Kidney (tissue), 14 donors: ENCODE data around the gene MUC5AC. TPM values are rescaled to one million over a fixed set of nuclear protein-coding genes. Genes with fewer than 3 reads are reported as not detected.
A peak's percentile ranks its signal among the peaks of the same experiment; 100 is the strongest.
"Not testable (repeated sequence)": the region's sequence is repeated elsewhere in the genome, so short reads cannot be mapped to it uniquely, and the experiment has no call there.

Source experiments
- DNase-seq, 5 donors: peaks; one replicate each; pipeline ENCODE4 v3.0.0-alpha.2; 2013 to 2020
- FAIRE-seq: peaks from 2 replicates; lab custom pipeline; 2012; peaks lifted over from hg19 to GRCh38; lab: Jason Lieb, UNC
- H3K27ac ChIP-seq, 2 donors: one replicate each; pipeline ENCODE4 v1.7.0; 2013; ENCODE audit warnings: low read depth in 2 of 2, low read length in 2 of 2, inconsistent platforms in 1 of 2
- H3K27me3 ChIP-seq: one replicate; pipeline ENCODE4 v1.7.1; 2013; ENCODE audit warnings: low read length, inconsistent platforms; ENCODE audit not compliant: control insufficient read depth, insufficient read depth
- H3K36me3 ChIP-seq, 3 donors: one replicate each; pipeline versions ENCODE4 v1.7.0 to v1.7.1; 2013; ENCODE audit warnings: low read length in 3 of 3, control low read depth in 1 of 3, inconsistent platforms in 1 of 3; ENCODE audit not compliant: insufficient read depth in 3 of 3, control insufficient read depth in 2 of 3
- H3K4me1 ChIP-seq, 3 donors: one replicate each; pipeline versions ENCODE4 v1.7.0 to v1.7.1; 2013; ENCODE audit warnings: low read length in 3 of 3, inconsistent platforms in 1 of 3, low read depth in 1 of 3; ENCODE audit not compliant: control insufficient read depth in 2 of 3, insufficient read depth in 2 of 3
- H3K4me3 ChIP-seq, 3 donors: one replicate each; pipeline versions ENCODE4 v1.7.0 to v1.8.1; 2013; ENCODE audit warnings: low read length in 3 of 3, control low read depth in 1 of 3, inconsistent platforms in 1 of 3
- H3K9ac ChIP-seq, 3 donors: one replicate each; pipeline versions ENCODE4 v1.7.0 to v1.7.1; 2013; ENCODE audit warnings: low read length in 3 of 3, control low read depth in 1 of 3, inconsistent platforms in 1 of 3
- H3K9me3 ChIP-seq, 3 donors: one replicate each; pipeline versions ENCODE4 v1.7.0 to v1.7.1; 2013; ENCODE audit warnings: low read length in 3 of 3, control low read depth in 1 of 3, inconsistent platforms in 1 of 3; ENCODE audit not compliant: control insufficient read depth in 2 of 3, insufficient read depth in 1 of 3
- CTCF ChIP-seq: IDR thresholded peaks from 3 replicates; pipeline ENCODE4 v1.5.1; 2012; ENCODE audit warnings: mild to moderate bottlenecking, moderate library complexity, borderline replicate concordance; ENCODE audit not compliant: insufficient read depth; ENCODE audit errors: extremely low read depth
- intact Hi-C: fragments of 100-400 bp; cut with DNase I; formaldehyde crosslinking; loops from one replicate; pipeline ENCODE4 v1.11.1; 2022
- polyA plus RNA-seq: library from polyadenylated mRNA; stranded (reverse); fragments of 350-450 nt; fragmentation: Illumina TruSeq; extraction: RNeasy Lipid Tissue Mini Kit (QIAGEN cat#74804); gene quantifications from one replicate; pipeline ENCODE4 v1.2.3, GENCODE V29; 2014; ENCODE audit warnings: low read depth, low replicate concordance; ENCODE audit not compliant: insufficient read depth
- total RNA-seq: library from RNA; stranded (reverse); fragmentation: NEBNext Ultra II Directional; extraction: Animal tissue kit (Norgen Biotek cat#: 25700); gene quantifications from one replicate; pipeline ENCODE4 v1.2.1, GENCODE V29; 2021
- donor health status: control.
- donor health status: control.
- donor health status: control.
- donor health status: control.
- donor health status: control.
- donor health status: DM: yes; HTN: yes; CAD: no.
- donor health status: Normal renal cell carcinoma (clear cell type).

The MUC5AC gene
- total and polyA plus RNA-seq, 2 donors from 2014 or later: 0.03 TPM; not detected in 1

DNA sequence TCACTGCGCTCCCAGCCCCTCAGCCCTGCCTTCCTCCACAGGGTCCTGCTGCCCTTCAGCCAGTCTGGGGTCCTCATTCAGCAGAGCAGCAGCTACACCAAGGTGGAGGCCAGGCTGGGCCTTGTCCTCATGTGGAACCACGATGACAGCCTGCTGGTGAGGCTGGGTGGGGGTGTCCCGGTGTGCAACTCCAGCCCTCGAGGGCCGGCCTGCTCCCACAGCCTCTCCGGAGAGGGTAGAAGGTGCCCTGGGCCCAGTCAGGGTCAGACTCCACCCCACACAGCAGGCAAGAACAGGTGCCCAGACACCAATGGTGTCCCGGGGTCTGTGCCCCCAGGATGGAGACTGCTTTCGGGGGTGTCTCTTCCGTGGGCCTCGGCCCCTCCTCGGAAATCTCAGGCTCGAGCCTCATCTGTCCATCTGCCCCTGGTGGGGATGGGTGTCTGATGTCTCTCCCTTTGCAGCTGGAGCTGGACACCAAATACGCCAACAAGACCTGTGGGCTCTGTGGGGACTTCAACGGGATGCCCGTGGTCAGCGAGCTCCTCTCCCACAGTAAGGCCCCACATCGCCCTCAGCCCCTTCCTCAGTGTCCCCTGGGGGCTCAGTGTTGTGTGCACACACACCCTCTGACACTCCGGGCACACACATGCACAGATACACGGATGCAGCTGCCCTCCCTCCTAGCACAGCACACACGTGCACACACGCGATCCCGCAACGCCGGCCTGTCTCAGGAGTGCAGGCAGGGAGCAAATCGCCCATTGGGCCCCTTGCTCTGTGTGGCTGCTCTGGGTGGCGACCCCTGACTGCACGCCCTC is 4.9 kb downstream of the MUC5AC start:
- FAIRE-seq: no peak
- intact Hi-C loops: no loop called here

DNA sequence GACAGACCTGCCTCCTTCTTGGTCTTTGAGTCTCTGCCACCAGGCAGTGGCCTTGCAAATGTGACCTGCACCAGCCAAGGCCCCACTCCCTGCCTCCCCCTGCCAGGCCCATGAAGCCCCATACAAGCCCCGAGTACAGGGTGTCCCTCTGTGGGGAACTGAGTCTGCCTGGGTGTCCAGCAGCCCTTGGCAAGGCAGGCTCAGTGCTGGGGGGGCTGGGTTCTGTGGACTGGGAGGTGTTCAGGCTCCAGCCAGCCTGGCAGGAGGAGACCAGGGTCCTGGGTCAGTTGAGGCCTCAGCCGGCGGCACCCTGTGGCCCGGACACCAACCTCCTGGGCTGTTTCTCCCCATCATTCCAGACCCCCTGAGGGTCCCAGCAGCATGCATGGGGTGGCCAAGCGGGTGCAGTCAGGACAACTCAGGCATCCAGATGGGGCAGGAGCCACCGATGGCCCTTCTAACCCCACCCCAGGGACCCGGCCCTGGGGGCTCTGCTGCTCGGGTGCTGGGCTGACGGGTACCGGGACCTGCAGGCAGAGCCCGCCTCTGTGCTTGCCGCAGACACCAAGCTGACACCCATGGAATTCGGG is 5.7 kb downstream of the MUC5AC start:
- Histone ChIP-seq H3K4me3 (no peak overlapping the region), H3K27me3 (no peaks in the 10 kb centered on the region), H3K36me3 (no peaks in the 10 kb centered on the region), H3K9ac (no peak overlapping the region), H3K9me3 (no peaks in the 10 kb centered on the region), H3K27ac (no peak overlapping the region), H3K4me1 (no peaks in the 10 kb centered on the region)
- TF ChIP-seq CTCF: no peak
- DNase-seq (peak in 2 of 5 donors; percentile 24 to 54), FAIRE-seq (no peak)
- intact Hi-C loops: no loop called here

More for the DNA sequence above, 4.9 kb downstream of the MUC5AC start:
- peak in 2 of 5 donors; percentile 22 to 65 for DNase-seq
- no peak for TF ChIP-seq CTCF
- Histone ChIP-seq H3K27me3 (no peaks in the 10 kb centered on the region), H3K9me3 (no peaks in the 10 kb centered on the region), H3K9ac (no peak overlapping the region), H3K27ac (no peak overlapping the region), H3K36me3 (no peaks in the 10 kb centered on the region), H3K4me3 (no peak overlapping the region), H3K4me1 (no peaks in the 10 kb centered on the region)

- peak in 2 of 5 donors; percentile 31 to 62 for DNase-seq
Measured at GRCh38 chr11:1163911-1164735, 6.4 kb downstream of the MUC5AC start.

DNA sequence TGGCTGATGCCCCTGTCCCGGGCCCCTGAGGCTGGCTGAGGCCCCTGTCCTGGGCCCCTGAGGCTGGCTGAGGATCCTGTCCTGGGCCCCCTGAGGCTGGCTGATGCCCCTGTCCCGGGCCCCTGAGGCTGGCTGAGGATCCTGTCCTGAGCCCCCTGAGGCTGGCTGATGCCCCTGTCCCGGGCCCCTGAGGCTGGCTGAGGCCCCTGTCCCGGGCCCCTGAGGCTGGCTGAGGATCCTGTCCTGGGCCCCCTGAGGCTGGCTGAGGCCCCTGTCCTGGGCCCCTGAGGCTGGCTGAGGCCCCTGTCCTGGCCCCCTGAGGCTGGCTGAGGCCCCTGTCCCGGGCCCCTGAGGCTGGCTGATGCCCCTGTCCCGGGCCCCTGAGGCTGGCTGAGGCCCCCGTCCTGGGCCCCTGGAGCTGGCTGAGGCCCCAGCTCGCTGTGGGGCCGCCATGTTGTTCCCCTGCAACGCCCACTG is 7.1 kb downstream of the MUC5AC start:
- H3K9me3 ChIP-seq, H3K27me3 ChIP-seq, H3K4me3 ChIP-seq, H3K9ac ChIP-seq, FAIRE-seq, H3K36me3 ChIP-seq, H3K4me1 ChIP-seq, H3K27ac ChIP-seq, intact Hi-C loops: not testable (repeated sequence)
- peak in 2 of 5 donors; percentile 8 to 13 for DNase-seq

More at GRCh38 chr11:1163911-1164735, 6.4 kb downstream of the MUC5AC start:
- no peak for TF ChIP-seq CTCF
- FAIRE-seq: no peak
- Histone ChIP-seq H3K36me3 (no peaks in the 10 kb centered on the region), H3K27ac (no peak overlapping the region), H3K9me3 (no peaks in the 10 kb centered on the region), H3K4me3 (no peak overlapping the region), H3K27me3 (no peaks in the 10 kb centered on the region), H3K4me1 (no peaks in the 10 kb centered on the region), H3K9ac (no peak overlapping the region)
- intact Hi-C loops: no loop called here
